Putamen (tissue), 1 donor: ENCODE measurements around the gene ERC1.

Experiments
- DNase-seq: peaks from one replicate; pipeline ENCODE4 v3.0.0-alpha.2; 2016; ENCODE audit warnings: low spot score

The ERC1 gene

GRCh38 chr12:1401891-1402290 is 410.9 kb downstream of the ERC1 start:
- no peak for DNase-seq

GRCh38 chr12:1403417-1403816 is 412.4 kb downstream of the ERC1 start:
- DNase-seq: no peak

GRCh38 chr12:1405619-1406018 is 414.6 kb downstream of the ERC1 start:
- DNase-seq: no peak

GRCh38 chr12:1410794-1411193 is 419.8 kb downstream of the ERC1 start:
- DNase-seq: no peak

- DNase-seq: no peak
These were observed 422.9 kb downstream of the ERC1 start for GRCh38 chr12:1413930-1414329.

- DNase-seq: no peak
These were observed 427.1 kb downstream of the ERC1 start for GRCh38 chr12:1418144-1418543.

- DNase-seq: no peak
These were observed 428.9 kb downstream of the ERC1 start for GRCh38 chr12:1419849-1420371.

GRCh38 chr12:1421091-1421846 is 430.2 kb downstream of the ERC1 start:
- no peak for DNase-seq

- no peak for DNase-seq
These were observed 431.7 kb downstream of the ERC1 start for GRCh38 chr12:1422604-1423315.

GRCh38 chr12:1424674-1425395 is 433.8 kb downstream of the ERC1 start:
- DNase-seq: no peak

GRCh38 chr12:1425396-1425729 is 434.3 kb downstream of the ERC1 start:
- no peak for DNase-seq

GRCh38 chr12:1428671-1429070 is 437.6 kb downstream of the ERC1 start:
- no peak for DNase-seq

GRCh38 chr12:1429980-1430379 is 439.0 kb downstream of the ERC1 start:
- no peak for DNase-seq

- no peak for DNase-seq
These were observed 443.4 kb downstream of the ERC1 start for GRCh38 chr12:1434296-1434955.

GRCh38 chr12:1435044-1435443 is 444.0 kb downstream of the ERC1 start:
- no peak for DNase-seq

GRCh38 chr12:1435456-1435855 is 444.4 kb downstream of the ERC1 start:
- no peak for DNase-seq

- DNase-seq: no peak
These were observed 445.0 kb downstream of the ERC1 start for GRCh38 chr12:1436015-1436414.

GRCh38 chr12:1436981-1437380 is 446.0 kb downstream of the ERC1 start:
- no peak for DNase-seq

GRCh38 chr12:1439201-1439600 is 448.2 kb downstream of the ERC1 start:
- no peak for DNase-seq

- DNase-seq: no peak
These were observed 448.7 kb downstream of the ERC1 start for GRCh38 chr12:1439687-1440086.

GRCh38 chr12:1443421-1444141 is 452.6 kb downstream of the ERC1 start:
- DNase-seq: no peak

GRCh38 chr12:1444142-1444516 is 453.1 kb downstream of the ERC1 start:
- no peak for DNase-seq
